Measurements from ENCODE around the gene AURKA. TPM values are rescaled to one million over a fixed set of nuclear protein-coding genes. Genes with fewer than 3 reads are reported as not detected.

Gene AURKA
- total RNA-seq, 1 experiment from 2014 or later: 92.0 TPM

DNA sequence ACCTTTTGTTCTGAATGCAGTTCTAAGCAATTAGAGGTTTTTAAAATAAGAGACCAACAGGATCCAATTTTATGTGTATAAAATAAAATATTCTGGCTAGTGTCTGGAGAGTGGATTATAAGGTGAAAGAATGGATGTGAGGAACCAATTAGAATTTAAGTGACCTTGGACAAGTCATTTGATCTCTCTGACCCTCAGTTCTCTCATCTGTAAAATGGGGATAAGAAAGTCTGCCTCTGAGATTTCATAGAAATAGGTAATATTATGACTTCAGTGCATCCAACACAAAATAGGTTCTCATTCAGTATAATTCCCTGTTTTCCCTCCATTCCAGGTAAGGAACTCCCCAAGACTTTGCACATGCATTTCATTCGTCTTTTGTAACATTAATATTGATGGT is 38.9 kb upstream of the AURKA start:
- Histone ChIP-seq H3K27me3 (ENCODE audit: insufficient read depth, low read depth) (no peaks in the 10 kb centered on the region), H3K27ac (no peak overlapping the region), H3F3A (ENCODE audit: insufficient read depth, low read depth) (no peaks in the 10 kb centered on the region), H3K4me3 (no peak overlapping the region), H4K20me1 (ENCODE audit: insufficient read depth) (no peaks in the 10 kb centered on the region), H3K9me3 (ENCODE audit: insufficient read depth, low read depth) (no peaks in the 10 kb centered on the region), H3K4me2 (no peak overlapping the region), H3K9me2 (ENCODE audit: insufficient read depth) (no peaks in the 10 kb centered on the region), H3K36me3 (ENCODE audit: low read depth) (no peaks in the 10 kb centered on the region), H3K4me1 (replicated peaks; ENCODE audit: insufficient read depth) (no peaks in the 10 kb centered on the region), H3K79me2 (ENCODE audit: low read depth) (no peaks in the 10 kb centered on the region), H2AFZ (no peak overlapping the region)
- ChIA-PET POLR2A (ENCODE audit: unreplicated experiment) (no interaction called here), CTCF (no interaction called here)
- TF ChIP-seq, protein P1, sequence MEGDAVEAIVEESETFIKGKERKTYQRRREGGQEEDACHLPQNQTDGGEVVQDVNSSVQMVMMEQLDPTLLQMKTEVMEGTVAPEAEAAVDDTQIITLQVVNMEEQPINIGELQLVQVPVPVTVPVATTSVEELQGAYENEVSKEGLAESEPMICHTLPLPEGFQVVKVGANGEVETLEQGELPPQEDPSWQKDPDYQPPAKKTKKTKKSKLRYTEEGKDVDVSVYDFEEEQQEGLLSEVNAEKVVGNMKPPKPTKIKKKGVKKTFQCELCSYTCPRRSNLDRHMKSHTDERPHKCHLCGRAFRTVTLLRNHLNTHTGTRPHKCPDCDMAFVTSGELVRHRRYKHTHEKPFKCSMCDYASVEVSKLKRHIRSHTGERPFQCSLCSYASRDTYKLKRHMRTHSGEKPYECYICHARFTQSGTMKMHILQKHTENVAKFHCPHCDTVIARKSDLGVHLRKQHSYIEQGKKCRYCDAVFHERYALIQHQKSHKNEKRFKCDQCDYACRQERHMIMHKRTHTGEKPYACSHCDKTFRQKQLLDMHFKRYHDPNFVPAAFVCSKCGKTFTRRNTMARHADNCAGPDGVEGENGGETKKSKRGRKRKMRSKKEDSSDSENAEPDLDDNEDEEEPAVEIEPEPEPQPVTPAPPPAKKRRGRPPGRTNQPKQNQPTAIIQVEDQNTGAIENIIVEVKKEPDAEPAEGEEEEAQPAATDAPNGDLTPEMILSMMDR (conservative IDR thresholded peaks at IDR 0.05): no peak
- intact Hi-C loops (cut with micrococcal nuclease; ENCODE audit: unreplicated experiment): no loop called here
- no peak for DNase-seq
- no TSS peak for BruUV-seq (replicated peaks)

DNA sequence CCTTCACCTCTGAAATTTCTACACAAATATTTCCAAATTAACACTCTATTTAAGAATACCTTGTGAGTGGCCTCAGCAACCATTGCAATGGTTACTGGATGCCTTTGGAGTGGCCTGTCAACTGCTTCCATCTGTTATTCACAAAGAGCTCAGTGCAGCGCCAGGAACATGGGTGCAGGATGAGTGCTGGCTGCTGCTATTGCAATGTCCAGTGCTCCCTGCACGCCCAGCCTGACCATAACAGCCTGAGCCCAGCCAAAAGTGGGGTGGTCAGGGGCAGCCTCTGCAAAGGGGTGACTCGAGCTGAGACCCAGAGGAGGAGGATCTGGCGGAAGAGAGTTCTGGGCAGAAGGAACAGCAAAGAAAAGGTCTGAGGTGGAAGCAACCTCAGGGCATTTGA is 38.4 kb upstream of the AURKA start:
- Histone ChIP-seq H3K27me3 (ENCODE audit: insufficient read depth, low read depth) (no peaks in the 10 kb centered on the region), H3K9me2 (ENCODE audit: insufficient read depth) (no peaks in the 10 kb centered on the region), H3K27ac (no peak overlapping the region), H4K20me1 (ENCODE audit: insufficient read depth) (no peaks in the 10 kb centered on the region), H3F3A (ENCODE audit: insufficient read depth, low read depth) (no peaks in the 10 kb centered on the region), H3K9me3 (ENCODE audit: insufficient read depth, low read depth) (no peaks in the 10 kb centered on the region), H2AFZ (no peak overlapping the region), H3K4me2 (no peak overlapping the region), H3K4me1 (replicated peaks; ENCODE audit: insufficient read depth) (no peaks in the 10 kb centered on the region), H3K4me3 (no peak overlapping the region), H3K36me3 (ENCODE audit: low read depth) (no peaks in the 10 kb centered on the region), H3K79me2 (ENCODE audit: low read depth) (no peaks in the 10 kb centered on the region)
- BruUV-seq (replicated peaks): no TSS peak
- intact Hi-C loops (cut with micrococcal nuclease; ENCODE audit: unreplicated experiment): no loop called here
- ChIA-PET POLR2A (ENCODE audit: unreplicated experiment) (no interaction called here), CTCF (no interaction called here)
- DNase-seq: no peak
- TF ChIP-seq, protein P1 (conservative IDR thresholded peaks at IDR 0.05): no peak
- no peak for TF ChIP-seq EZH2 (IDR thresholded peaks at IDR 0.05; ENCODE audit: low read depth)

DNA sequence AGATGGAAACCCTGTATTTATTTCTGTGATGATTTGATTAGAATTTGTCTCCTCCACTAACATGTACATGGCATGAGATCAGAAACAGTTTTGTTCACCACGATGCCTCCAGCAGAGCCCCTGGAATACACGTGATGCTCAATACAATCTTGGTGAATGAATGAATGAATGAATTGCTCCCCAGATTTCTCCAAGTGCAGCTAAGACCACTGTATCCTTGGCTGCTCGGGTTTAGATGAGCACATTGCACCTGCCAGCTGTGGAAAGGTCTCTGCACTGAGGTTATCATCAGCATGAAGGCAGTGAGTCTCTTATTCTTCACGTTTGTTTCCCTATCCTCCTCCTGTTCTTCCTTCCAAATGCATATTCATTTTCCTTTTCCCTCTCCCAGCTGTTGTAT is 37.9 kb upstream of the AURKA start:
- intact Hi-C loops (cut with micrococcal nuclease; ENCODE audit: unreplicated experiment): no loop called here
- Histone ChIP-seq H3K9me3 (ENCODE audit: insufficient read depth, low read depth) (no peaks in the 10 kb centered on the region), H3F3A (ENCODE audit: insufficient read depth, low read depth) (no peaks in the 10 kb centered on the region), H3K9me2 (ENCODE audit: insufficient read depth) (no peaks in the 10 kb centered on the region), H3K79me2 (ENCODE audit: low read depth) (no peaks in the 10 kb centered on the region), H3K27me3 (ENCODE audit: insufficient read depth, low read depth) (no peaks in the 10 kb centered on the region), H3K4me1 (replicated peaks; ENCODE audit: insufficient read depth) (no peaks in the 10 kb centered on the region), H2AFZ (no peak overlapping the region), H3K36me3 (ENCODE audit: low read depth) (no peaks in the 10 kb centered on the region), H3K4me2 (no peak overlapping the region), H3K4me3 (no peak overlapping the region), H3K27ac (no peak overlapping the region), H4K20me1 (ENCODE audit: insufficient read depth) (no peaks in the 10 kb centered on the region)
- DNase-seq: no peak
- BruUV-seq (replicated peaks): no TSS peak
- ChIA-PET POLR2A (ENCODE audit: unreplicated experiment) (no interaction called here), CTCF (no interaction called here)
- no peak for TF ChIP-seq EZH2 (IDR thresholded peaks at IDR 0.05; ENCODE audit: low read depth)
- TF ChIP-seq, protein P1 (conservative IDR thresholded peaks at IDR 0.05): no peak
